Erythroblast (primary cell): Measurements from ENCODE around the gene SEC22C.

ENCODE experiments used
- GATA1 ChIP-seq: IDR thresholded peaks from 2 replicates; pipeline ENCODE4 v1.6.1; 2011; ENCODE audit warnings: low read depth, mild to moderate bottlenecking, control low read depth, low read length, moderate library complexity
- POLR2A ChIP-seq: IDR thresholded peaks from 2 replicates; pipeline ENCODE4 v1.6.1; 2011; ENCODE audit warnings: mild to moderate bottlenecking, low read length

- TF ChIP-seq POLR2A (no peak), GATA1 (no peak)
Measured at GRCh38 chr3:42539871-42540714, 41.7 kb downstream of the SEC22C start.
